ENCODE results near the gene THRB. TPM values are rescaled to one million over a fixed set of nuclear protein-coding genes. Genes with fewer than 3 reads are reported as not detected.

Gene THRB
- total and polyA plus RNA-seq, 2 donors (not counting 3 experiments of a cell fraction or from before 2014, with no cell fraction given) = 0.06 TPM; not detected in 1

DNA sequence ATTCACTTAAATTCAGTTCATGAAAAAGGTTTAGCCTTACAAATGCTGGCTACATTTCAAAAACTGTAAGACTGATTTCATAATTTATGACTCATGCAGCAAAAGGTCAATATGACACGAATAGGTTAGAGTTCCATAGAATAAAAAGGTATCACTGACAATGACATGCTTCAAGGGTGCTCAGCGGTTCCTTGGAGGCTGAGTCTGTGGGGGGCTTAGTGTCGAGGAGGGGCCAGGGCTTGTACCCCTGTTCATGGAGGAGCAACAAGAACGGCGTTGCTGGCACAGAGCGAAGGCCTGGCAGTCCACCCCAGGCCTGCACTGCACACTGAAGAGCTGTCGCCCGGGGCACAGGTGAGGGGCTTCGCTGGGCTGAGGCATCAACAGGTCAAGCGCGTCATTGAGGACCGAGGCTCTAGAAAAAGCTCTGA lies 375.3 kb downstream of the THRB start:
- Histone ChIP-seq H3K4me3 (replicated peaks in 1 of 3; ENCODE audit: insufficient read depth in 1 of 3, low read depth in 1 of 3, low read length in 3 of 3) (no peak overlapping the region), H3K9me3 (replicated peaks; ENCODE audit: control insufficient read depth, insufficient read depth, low read length) (no peaks in the 10 kb centered on the region), H4K20me1 (replicated peaks; ENCODE audit: control insufficient read depth, extremely low read depth, insufficient read depth, low read length) (no peaks in the 10 kb centered on the region), H3K4me2 (ENCODE audit: insufficient read depth, low read length) (no peak overlapping the region), H3K9ac (replicated peaks; ENCODE audit: extremely low read depth, insufficient read depth, low read length) (no peak overlapping the region), H3K36me3 (ENCODE audit: control insufficient read depth in 2 of 2, extremely low read depth in 1 of 2, insufficient read depth in 2 of 2, low read length in 2 of 2) (no peaks in the 10 kb centered on the region), H3K9me1 (replicated peaks; ENCODE audit: control insufficient read depth, extremely low read depth, insufficient read depth, low read length) (no peaks in the 10 kb centered on the region), H3K27ac (ENCODE audit: insufficient read depth, low read depth, low read length) (no peak overlapping the region), H2AFZ (ENCODE audit: low read depth, low read length) (no peak overlapping the region), H3K79me2 (ENCODE audit: control insufficient read depth, insufficient read depth, low read length) (no peaks in the 10 kb centered on the region), H3K4me1 (ENCODE audit: control insufficient read depth, extremely low read depth, insufficient read depth, low read length) (no peaks in the 10 kb centered on the region), H3K27me3 (ENCODE audit: control insufficient read depth in 2 of 2, insufficient read depth in 2 of 2, low read length in 2 of 2) (no peaks in the 10 kb centered on the region)
- dilution Hi-C loops (cut with MboI; ENCODE audit: extremely low pct_ligation_motif_present, low sequenced_read_pairs) = no loop called here
- BruUV-seq (replicated peaks) = no TSS peak
- ChIA-PET POLR2A (no interaction called here), CTCF (no interaction called here)
- DNase-seq (ENCODE audit: low read depth, low spot score) (no peak), FAIRE-seq (no peak)
- intact Hi-C loops (cut with micrococcal nuclease) = no loop called here
- TF ChIP-seq JUN (IDR thresholded peaks at IDR 0.05; ENCODE audit: borderline replicate concordance, insufficient read depth, insufficient read length, low read depth) (peak; percentile 12), POLR2AphosphoS5 (IDR thresholded peaks at IDR 0.05; ENCODE audit: insufficient read depth, low read depth, low read length) (no peak), EZH2 (IDR thresholded peaks at IDR 0.05; ENCODE audit: borderline replicate concordance, low read depth, low read length, severe bottlenecking) (no peak), MYC (IDR thresholded peaks at IDR 0.05; ENCODE audit: low read depth, low read length) (no peak), FOS (IDR thresholded peaks at IDR 0.05; ENCODE audit: borderline replicate concordance, insufficient read depth, low read length) (no peak), GATA2 (IDR thresholded peaks at IDR 0.05; ENCODE audit: insufficient read depth, insufficient read length, low read depth, low read length) (no peak)
- TF ChIP-seq, protein P1, sequence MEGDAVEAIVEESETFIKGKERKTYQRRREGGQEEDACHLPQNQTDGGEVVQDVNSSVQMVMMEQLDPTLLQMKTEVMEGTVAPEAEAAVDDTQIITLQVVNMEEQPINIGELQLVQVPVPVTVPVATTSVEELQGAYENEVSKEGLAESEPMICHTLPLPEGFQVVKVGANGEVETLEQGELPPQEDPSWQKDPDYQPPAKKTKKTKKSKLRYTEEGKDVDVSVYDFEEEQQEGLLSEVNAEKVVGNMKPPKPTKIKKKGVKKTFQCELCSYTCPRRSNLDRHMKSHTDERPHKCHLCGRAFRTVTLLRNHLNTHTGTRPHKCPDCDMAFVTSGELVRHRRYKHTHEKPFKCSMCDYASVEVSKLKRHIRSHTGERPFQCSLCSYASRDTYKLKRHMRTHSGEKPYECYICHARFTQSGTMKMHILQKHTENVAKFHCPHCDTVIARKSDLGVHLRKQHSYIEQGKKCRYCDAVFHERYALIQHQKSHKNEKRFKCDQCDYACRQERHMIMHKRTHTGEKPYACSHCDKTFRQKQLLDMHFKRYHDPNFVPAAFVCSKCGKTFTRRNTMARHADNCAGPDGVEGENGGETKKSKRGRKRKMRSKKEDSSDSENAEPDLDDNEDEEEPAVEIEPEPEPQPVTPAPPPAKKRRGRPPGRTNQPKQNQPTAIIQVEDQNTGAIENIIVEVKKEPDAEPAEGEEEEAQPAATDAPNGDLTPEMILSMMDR (IDR thresholded peaks at IDR 0.05; ENCODE audit: extremely low read depth in 1 of 2, insufficient read depth in 1 of 2, low read depth in 1 of 2, low read length in 2 of 2) = no peak
- TF ChIP-seq, protein P2, sequence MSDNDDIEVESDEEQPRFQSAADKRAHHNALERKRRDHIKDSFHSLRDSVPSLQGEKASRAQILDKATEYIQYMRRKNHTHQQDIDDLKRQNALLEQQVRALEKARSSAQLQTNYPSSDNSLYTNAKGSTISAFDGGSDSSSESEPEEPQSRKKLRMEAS (IDR thresholded peaks at IDR 0.05; ENCODE audit: insufficient read depth, insufficient read length) = no peak

Measured in endothelial cell of umbilical vein (primary cell).